Cardiac muscle cell (in vitro differentiated cells and primary cell): ENCODE measurements around the gene TBC1D14. TPM values are rescaled to one million over a fixed set of nuclear protein-coding genes. Genes with fewer than 3 reads are reported as not detected.

ENCODE experiments used
- DNase-seq, 2 donors: peaks; one replicate each; pipeline versions ENCODE4 v3.0.0 to v3.0.0-alpha.2; 2010 to 2017; ENCODE audit warnings: low read depth in 1 of 2, low spot score in 1 of 2
- H3K27ac ChIP-seq: fragments of 200-600 bp; sonication (generic); 2 replicates; pipeline ENCODE4 v1.5.1; 2016
- H3K27me3 ChIP-seq: fragments of 200-600 bp; sonication (generic); 2 replicates; pipeline ENCODE4 v1.6.0; 2016; ENCODE audit warnings: control low read depth
- H3K36me3 ChIP-seq: fragments of 200-600 bp; sonication (generic); 2 replicates; pipeline ENCODE4 v1.5.1; 2016; ENCODE audit warnings: control low read depth
- H3K4me1 ChIP-seq: fragments of 200-600 bp; sonication (generic); 2 replicates; pipeline ENCODE4 v1.8.1; 2017; ENCODE audit warnings: low read depth, mild to moderate bottlenecking, mixed run types
- H3K4me3 ChIP-seq: fragments of 200-600 bp; sonication (generic); 2 replicates; pipeline ENCODE4 v1.5.1; 2016; ENCODE audit warnings: mild to moderate bottlenecking
- H3K9me3 ChIP-seq: fragments of 200-600 bp; sonication (generic); 2 replicates; pipeline ENCODE4 v1.5.1; 2017; ENCODE audit warnings: low read depth, mild to moderate bottlenecking, control low read depth
- CTCF ChIP-seq: IDR thresholded peaks from 2 replicates; pipeline ENCODE4 v1.5.1; 2012; ENCODE audit warnings: low read depth, mild to moderate bottlenecking, low read length
- polyA plus RNA-seq: library from polyadenylated mRNA; unstranded; fragments of >200 nt; fragmentation: Nextera tagmentation; extraction: Ambion mirVana; gene quantifications from 2 replicates; pipeline ENCODE4 v1.2.1, GENCODE V29; 2016
- total RNA-seq: library from RNA; depleted of rRNA; stranded (reverse); fragments of >200 nt; gene quantifications from 2 replicates; pipeline ENCODE4 v1.2.3, GENCODE V29; 2016

The TBC1D14 gene
- total and polyA plus RNA-seq, 2 experiments from 2014 or later, result 30.5 to 41.8 TPM

GRCh38 chr4:6957148-6957520 is 47.5 kb downstream of the TBC1D14 start:
- DNase-seq, result no peak
- H3K4me3 ChIP-seq, result no peak overlapping the region
- H3K4me1 ChIP-seq, result peaks cover 6% of the 10 kb centered on the region
- H3K27me3 ChIP-seq, result no peaks in the 10 kb centered on the region
- H3K27ac ChIP-seq, result no peak overlapping the region
- H3K9me3 ChIP-seq, result no peaks in the 10 kb centered on the region
- no peaks in the 10 kb centered on the region for H3K36me3 ChIP-seq
- no peak for TF ChIP-seq CTCF

DNA sequence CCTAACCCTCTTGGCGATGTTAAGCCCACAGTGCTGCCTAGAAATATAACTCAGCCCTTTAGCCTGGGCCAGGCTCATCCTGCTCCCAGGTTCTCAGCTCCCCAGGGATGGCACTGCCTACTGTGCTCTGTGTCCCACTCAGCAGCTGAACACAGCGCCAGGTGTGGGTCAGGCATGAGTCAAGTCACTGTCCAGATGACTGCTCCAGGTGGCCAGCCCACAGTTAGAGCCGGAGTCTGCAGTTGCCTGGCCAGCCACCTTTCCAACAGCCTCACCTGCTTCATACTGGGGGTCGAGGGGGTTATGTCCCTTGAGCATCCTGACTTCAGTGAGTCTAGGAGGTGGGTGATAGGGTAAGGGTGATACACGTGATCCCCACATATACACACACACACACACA is 48.4 kb downstream of the TBC1D14 start:
- no peak overlapping the region for H3K27ac ChIP-seq
- TF ChIP-seq CTCF, result no peak

GRCh38 chr4:6959261-6959660 is 49.6 kb downstream of the TBC1D14 start:
- H3K9me3 ChIP-seq, result no peaks in the 10 kb centered on the region
- TF ChIP-seq CTCF, result no peak
- no peak for DNase-seq
- H3K36me3 ChIP-seq, result no peaks in the 10 kb centered on the region
- peaks cover under 1% of the 10 kb centered on the region for H3K4me1 ChIP-seq
- no peak overlapping the region for H3K4me3 ChIP-seq
- H3K27ac ChIP-seq, result no peak overlapping the region
- H3K27me3 ChIP-seq, result no peaks in the 10 kb centered on the region

More for the DNA sequence above, 48.4 kb downstream of the TBC1D14 start:
- Histone ChIP-seq H3K36me3 (no peaks in the 10 kb centered on the region), H3K4me3 (no peak overlapping the region), H3K9me3 (no peaks in the 10 kb centered on the region), H3K4me1 (peaks cover 6% of the 10 kb centered on the region), H3K27me3 (no peaks in the 10 kb centered on the region)
- DNase-seq, result no peak

- H3K36me3 ChIP-seq, result no peaks in the 10 kb centered on the region
- H3K27me3 ChIP-seq, result no peaks in the 10 kb centered on the region
- no peaks in the 10 kb centered on the region for H3K4me1 ChIP-seq
- H3K9me3 ChIP-seq, result no peaks in the 10 kb centered on the region
- no peak overlapping the region for H3K27ac ChIP-seq
- TF ChIP-seq CTCF, result no peak
- DNase-seq, result no peak
- no peak overlapping the region for H3K4me3 ChIP-seq
These were observed 50.5 kb downstream of the TBC1D14 start for GRCh38 chr4:6960154-6960553.

- H3K9me3 ChIP-seq, result no peaks in the 10 kb centered on the region
- H3K27ac ChIP-seq, result no peak overlapping the region
- no peaks in the 10 kb centered on the region for H3K36me3 ChIP-seq
- H3K4me1 ChIP-seq, result no peaks in the 10 kb centered on the region
- no peaks in the 10 kb centered on the region for H3K27me3 ChIP-seq
- no peak for TF ChIP-seq CTCF
- H3K4me3 ChIP-seq, result no peak overlapping the region
- DNase-seq, result no peak
These were observed 51.2 kb downstream of the TBC1D14 start for GRCh38 chr4:6960628-6961412.
